Spleen (tissue), 11 donors: ENCODE data around the gene NUP214. TPM values are rescaled to one million over a fixed set of nuclear protein-coding genes. Genes with fewer than 3 reads are reported as not detected.

Experiments used
- DNase-seq: peaks from one replicate; pipeline ENCODE4 v3.0.0-alpha.2; 2020
- H3K27ac ChIP-seq, 8 donors: fragments of 200-600 bp; sonication (generic) in 7 of 8; 1 replicate in 4 of 8; 2 replicates in 4 of 8; pipeline versions ENCODE4 v1.5.0 to v1.8.0; 2016 to 2021; ENCODE audit warnings: inconsistent platforms in 4 of 8, mild to moderate bottlenecking in 4 of 8, moderate library complexity in 1 of 8
- H3K27me3 ChIP-seq, 7 donors: fragments of 200-600 bp; sonication (generic) in 6 of 7; replicated peaks in 1 of 7; 1 replicate in 4 of 7; 2 replicates in 3 of 7; pipeline versions ENCODE4 v1.5.0 to v1.8.0; 2016 to 2021; ENCODE audit warnings: inconsistent platforms in 3 of 7, mild to moderate bottlenecking in 1 of 7
- H3K36me3 ChIP-seq, 6 donors: fragments of 200-600 bp; sonication (generic) in 5 of 6; 1 replicate in 4 of 6; 2 replicates in 2 of 6; pipeline versions ENCODE4 v1.5.0 to v1.8.0; 2016 to 2021; ENCODE audit warnings: inconsistent platforms in 2 of 6
- H3K4me1 ChIP-seq, 6 donors: fragments of 200-600 bp; sonication (generic) in 5 of 6; 1 replicate in 3 of 6; 2 replicates in 3 of 6; pipeline versions ENCODE4 v1.5.0 to v1.8.0; 2016 to 2021; ENCODE audit warnings: inconsistent platforms in 3 of 6
- H3K4me3 ChIP-seq, 8 donors: fragments of 200-600 bp; sonication (generic) in 7 of 8; 1 replicate in 4 of 8; 2 replicates in 4 of 8; pipeline versions ENCODE4 v1.5.0 to v1.8.0; 2016 to 2021; ENCODE audit warnings: inconsistent platforms in 4 of 8, mild to moderate bottlenecking in 4 of 8, moderate library complexity in 2 of 8
- H3K9me3 ChIP-seq, 8 donors: fragments of 200-600 bp; sonication (generic) in 7 of 8; 1 replicate in 4 of 8; 2 replicates in 4 of 8; pipeline versions ENCODE4 v1.5.0 to v1.8.0; 2016 to 2021; ENCODE audit warnings: inconsistent platforms in 4 of 8
- CTCF ChIP-seq, 11 experiments: fragments of 200-600 bp in 7 of 11; fragments of 450-650 bp in 4 of 11; sonication (generic) in 4 of 11; IDR thresholded peaks in 8 of 11; conservative IDR thresholded peaks in 3 of 11; 1 replicate in 7 of 11; 2 replicates in 4 of 11; pipeline versions ENCODE4 v1.4.0 to v1.8.0; 2016 to 2021; ENCODE audit warnings: antibody characterized with exemption in 11 of 11, inconsistent platforms in 4 of 11, mild to moderate bottlenecking in 1 of 11
- POLR2A ChIP-seq, 3 donors: fragments of 450-650 bp; IDR thresholded peaks; one replicate each; pipeline ENCODE4 v1.5.1; 2017; ENCODE audit warnings: antibody characterized with exemption in 3 of 3, mild to moderate bottlenecking in 1 of 3
- POLR2AphosphoS5 ChIP-seq, 3 donors: sonication (generic); formaldehyde crosslinking; IDR thresholded peaks; one replicate each; pipeline ENCODE4 v1.5.1; 2017; ENCODE audit warnings: antibody characterized with exemption in 3 of 3
- WGBS, 5 donors: extraction: QIAGEN DNeasy Blood & Tissue Kit in 3 of 5; methylation state at CpG; one replicate each; pipeline versions ENCODE4 v1.1.5 to v1.1.7; 2013 to 2018; 5-methylcytosine and 5-hydroxymethylcytosine counted together
- intact Hi-C: fragments of 100-400 bp; cut with DNase I; formaldehyde crosslinking; loops from one replicate; pipeline ENCODE4 v1.15.0; 2023; ENCODE audit warnings: low total_unique reads
- polyA plus RNA-seq, 3 donors: library from polyadenylated mRNA; stranded (reverse); fragments of 200-250 nt; gene quantifications; one replicate each; pipeline ENCODE4 v1.2.1, GENCODE V29; 2013
- total RNA-seq, 7 donors: library from RNA; depleted of rRNA in 3 of 7; stranded (reverse); fragments of >200 nt in 3 of 7; fragmentation: NEBNext Ultra II Directional in 4 of 7; extraction: Animal tissue kit (Norgen Biotek cat#: 25700) in 4 of 7; gene quantifications; one replicate each; pipeline versions ENCODE4 v1.1.0 to v1.2.1, GENCODE V29; 2016 to 2021
- donor health status: healthy with polysubstance abuse.
- donor health status: DM: no; HTN: no; CAD: no; lungs with moderate emphysema.
- donor health status: DM: no; HTN: no; CAD: no.
- donor health status: Bipolar disorder and iron deficiency.
- donor health status: healthy.
- donor health status: DM: no; HTN: no; CAD: no.
- donor health status: DM: yes; HTN: yes; CAD: no.

Gene NUP214
- total and polyA plus RNA-seq, 10 donors: 21.4 to 182 (median 121) TPM

GRCh38 chr9:131258186-131258585 is 132.8 kb downstream of the NUP214 start:
- TF ChIP-seq CTCF (IDR thresholded peaks at IDR 0.05 in 8 of 11, conservative IDR thresholded peaks at IDR 0.05 in 3 of 11): no peak
- TF ChIP-seq POLR2AphosphoS5 (IDR thresholded peaks at IDR 0.05): no peak
- TF ChIP-seq POLR2A (IDR thresholded peaks at IDR 0.05): no peak
- Histone ChIP-seq H3K9me3 (no peaks in the 10 kb centered on the region), H3K4me1 (peaks cover 29 to 100% (median 69%) of the 10 kb centered on the region in 6 donors), H3K36me3 (peaks cover 0 to 58% (median 34%) of the 10 kb centered on the region in 6 donors), H3K4me3 (no peak overlapping the region), H3K27ac (peak overlapping the region in 7 of 8 donors; percentile 87 to 95 (median 91)), H3K27me3 (no peaks in the 10 kb centered on the region)
- WGBS, 5 donors: 66 to 84% (median 78%) methylated on average over 15 of the region's 15 CpGs
- peak; percentile 77 for DNase-seq
- intact Hi-C loops: no loop called here

GRCh38 chr9:131258698-131259431 is 133.5 kb downstream of the NUP214 start:
- DNase-seq: peak; percentile 79
- TF ChIP-seq POLR2A (IDR thresholded peaks at IDR 0.05) (no peak), CTCF (IDR thresholded peaks at IDR 0.05 in 8 of 11, conservative IDR thresholded peaks at IDR 0.05 in 3 of 11) (no peak), POLR2AphosphoS5 (IDR thresholded peaks at IDR 0.05) (no peak)
- Histone ChIP-seq H3K4me1 (peaks cover 30 to 100% (median 69%) of the 10 kb centered on the region in 6 donors), H3K27me3 (no peaks in the 10 kb centered on the region), H3K27ac (peak overlapping the region in 5 of 8 donors; percentile 87 to 95 (median 91)), H3K4me3 (no peak overlapping the region), H3K36me3 (peaks cover 0 to 61% (median 34%) of the 10 kb centered on the region in 6 donors), H3K9me3 (no peaks in the 10 kb centered on the region)
- intact Hi-C loops: no loop called here
- 84 to 92% (median 88%) methylated on average over 20 to 25 of the region's 25 CpGs for WGBS, 5 donors

GRCh38 chr9:131259432-131259898 is 134.1 kb downstream of the NUP214 start:
- H3K4me3 ChIP-seq: no peak overlapping the region
- no peaks in the 10 kb centered on the region for H3K9me3 ChIP-seq
- peak overlapping the region in 3 of 8 donors; percentile 91 to 95 (median 93) for H3K27ac ChIP-seq
- peaks cover 0 to 67% (median 34%) of the 10 kb centered on the region in 6 donors for H3K36me3 ChIP-seq
- 88 to 94% (median 90%) methylated on average over 6 to 12 of the region's 12 CpGs for WGBS, 5 donors
- TF ChIP-seq POLR2A (IDR thresholded peaks at IDR 0.05) (no peak), POLR2AphosphoS5 (IDR thresholded peaks at IDR 0.05) (peak in 1 of 3 donors; percentile 48), CTCF (IDR thresholded peaks at IDR 0.05 in 8 of 11, conservative IDR thresholded peaks at IDR 0.05 in 3 of 11) (no peak)
- H3K27me3 ChIP-seq: no peaks in the 10 kb centered on the region
- H3K4me1 ChIP-seq: peaks cover 29 to 100% (median 69%) of the 10 kb centered on the region in 6 donors
- peak; percentile 68 for DNase-seq
- intact Hi-C loops: no loop called here

- 91 to 94% (median 93%) methylated on average over 20 of the region's 20 CpGs for WGBS, 5 donors
- peaks cover 27 to 100% (median 69%) of the 10 kb centered on the region in 6 donors for H3K4me1 ChIP-seq
- peak overlapping the region in 3 of 8 donors; percentile 91 to 95 (median 93) for H3K27ac ChIP-seq
- H3K4me3 ChIP-seq: no peak overlapping the region
- intact Hi-C loops: no loop called here
- peaks cover 0 to 72% (median 34%) of the 10 kb centered on the region in 6 donors for H3K36me3 ChIP-seq
- DNase-seq: no peak
- H3K27me3 ChIP-seq: no peaks in the 10 kb centered on the region
- TF ChIP-seq CTCF (IDR thresholded peaks at IDR 0.05 in 8 of 11, conservative IDR thresholded peaks at IDR 0.05 in 3 of 11) (no peak), POLR2AphosphoS5 (IDR thresholded peaks at IDR 0.05) (peak in 1 of 3 donors; percentile 17)
- H3K9me3 ChIP-seq: no peaks in the 10 kb centered on the region
Observed at GRCh38 chr9:131259916-131260597, 134.7 kb downstream of the NUP214 start.
